Central memory CD8-positive, alpha-beta T cell (primary cell): ENCODE measurements around the gene PPIB.
A peak's percentile ranks its signal among the peaks of the same experiment; 100 is the strongest.

Source experiments
- ATAC-seq: fragments of 150-1000 bp; cut with Tn5 transposase; replicated peaks from 2 replicates; pipeline ENCODE4 v1.10.0; 2022; ENCODE audit warnings: mild to moderate bottlenecking, moderate FRiP score, moderate number of reproducible peaks; ENCODE audit not compliant: poor library complexity, severe bottlenecking; ENCODE audit errors: extremely low read depth
- DNase-seq, 2 donors: peaks; one replicate each; pipeline ENCODE4 v3.0.0; 2021; ENCODE audit warnings: low spot score in 2 of 2
- H3K27ac Mint-ChIP-seq: one replicate; pipeline ENCODE4 v1.8.0; 2022; ENCODE audit warnings: low read depth, mild to moderate bottlenecking, moderate library complexity, mixed read lengths
- H3K27me3 Mint-ChIP-seq: one replicate; pipeline ENCODE4 v1.8.0; 2022; ENCODE audit warnings: mixed read lengths
- H3K36me3 Mint-ChIP-seq: one replicate; pipeline ENCODE4 v1.8.0; 2022; ENCODE audit warnings: mild to moderate bottlenecking, moderate library complexity, mixed read lengths; ENCODE audit not compliant: insufficient read depth
- H3K4me1 Mint-ChIP-seq: one replicate; pipeline ENCODE4 v1.8.0; 2022; ENCODE audit warnings: mixed read lengths
- H3K4me3 Mint-ChIP-seq: one replicate; pipeline ENCODE4 v1.8.0; 2022; ENCODE audit warnings: mild to moderate bottlenecking, moderate library complexity, mixed read lengths
- H3K9me3 Mint-ChIP-seq: one replicate; pipeline ENCODE4 v1.8.0; 2022; ENCODE audit warnings: mixed read lengths

The PPIB gene

GRCh38 chr15:64153480-64154367 lies 9.1 kb downstream of the PPIB start:
- ATAC-seq: peak; percentile 93
- H3K9me3 Mint-ChIP-seq: no peaks in the 10 kb centered on the region
- peaks cover 19% of the 10 kb centered on the region for H3K27me3 Mint-ChIP-seq
- H3K4me3 Mint-ChIP-seq: peak overlapping the region; percentile 72
- H3K4me1 Mint-ChIP-seq: peaks cover 48% of the 10 kb centered on the region
- peaks cover 46% of the 10 kb centered on the region for H3K36me3 Mint-ChIP-seq
- H3K27ac Mint-ChIP-seq: peak overlapping the region; percentile 76
- DNase-seq: peak; percentile 86 to 94

- Mint-ChIP-seq H3K4me3 (peak overlapping the region; percentile 72), H3K36me3 (peaks cover 37% of the 10 kb centered on the region), H3K27me3 (peaks cover 19% of the 10 kb centered on the region), H3K4me1 (peaks cover 38% of the 10 kb centered on the region), H3K9me3 (no peaks in the 10 kb centered on the region), H3K27ac (no peak overlapping the region)
- ATAC-seq: no peak
- DNase-seq: no peak
These were observed 10.1 kb downstream of the PPIB start for GRCh38 chr15:64152507-64153387.

- Mint-ChIP-seq H3K4me3 (peak within 1 kb of the TSS; percentile 80), H3K9me3 (no peaks in the 10 kb centered on the region), H3K4me1 (peaks cover 38% of the 10 kb centered on the region), H3K36me3 (peaks cover 30% of the 10 kb centered on the region), H3K27ac (no peak within 1 kb of the TSS), H3K27me3 (peaks cover 19% of the 10 kb centered on the region)
- ATAC-seq (peak; percentile 33), DNase-seq (no peak)
These were observed 10.9 kb downstream of the PPIB start, which contains the start of gene SNX22 for GRCh38 chr15:64151727-64152506. SNX22 (plus strand) TSS chr15:64151731; CDS start chr15:64151776, 45 bp downstream.

DNA sequence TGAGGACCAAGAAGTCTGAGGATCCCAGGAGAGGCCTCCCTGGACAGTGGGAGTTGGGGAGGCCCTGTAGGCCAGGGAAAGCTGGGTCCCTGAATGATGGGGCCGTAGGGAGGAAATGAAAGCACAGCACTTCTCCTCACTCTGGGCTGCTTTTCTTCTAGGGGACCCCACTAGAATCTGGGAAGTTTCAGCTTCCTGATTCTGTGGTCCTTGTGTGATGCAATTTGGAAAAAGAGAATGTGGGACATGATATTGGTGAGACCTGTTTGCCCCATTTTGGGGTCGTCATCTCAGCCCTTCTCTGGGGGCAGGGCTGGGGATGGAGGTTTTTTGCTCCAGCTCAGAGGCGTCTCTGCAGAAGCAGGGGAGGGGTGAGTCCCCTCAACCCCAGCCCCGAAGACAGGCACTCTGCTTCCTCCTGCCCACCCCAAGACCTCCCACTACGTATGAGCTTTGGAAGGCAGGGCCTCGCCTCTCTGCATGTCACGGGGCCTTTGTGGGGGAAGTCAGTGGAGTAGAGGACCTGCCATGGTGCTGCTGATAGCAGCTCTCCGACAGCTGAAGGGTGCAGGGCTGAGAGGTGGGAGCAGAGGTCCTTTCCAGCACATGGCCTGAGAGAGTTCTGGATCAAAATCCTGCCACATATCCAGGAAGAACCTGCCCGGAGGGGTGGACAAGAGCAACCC lies 12.8 kb downstream of the PPIB start:
- H3K4me3 Mint-ChIP-seq: peak overlapping the region; percentile 44
- peaks cover 15% of the 10 kb centered on the region for H3K36me3 Mint-ChIP-seq
- DNase-seq (no peak), ATAC-seq (no peak)
- H3K27me3 Mint-ChIP-seq: peaks cover 19% of the 10 kb centered on the region
- H3K27ac Mint-ChIP-seq: no peak overlapping the region
- H3K4me1 Mint-ChIP-seq: peaks cover 32% of the 10 kb centered on the region
- H3K9me3 Mint-ChIP-seq: no peaks in the 10 kb centered on the region

DNA sequence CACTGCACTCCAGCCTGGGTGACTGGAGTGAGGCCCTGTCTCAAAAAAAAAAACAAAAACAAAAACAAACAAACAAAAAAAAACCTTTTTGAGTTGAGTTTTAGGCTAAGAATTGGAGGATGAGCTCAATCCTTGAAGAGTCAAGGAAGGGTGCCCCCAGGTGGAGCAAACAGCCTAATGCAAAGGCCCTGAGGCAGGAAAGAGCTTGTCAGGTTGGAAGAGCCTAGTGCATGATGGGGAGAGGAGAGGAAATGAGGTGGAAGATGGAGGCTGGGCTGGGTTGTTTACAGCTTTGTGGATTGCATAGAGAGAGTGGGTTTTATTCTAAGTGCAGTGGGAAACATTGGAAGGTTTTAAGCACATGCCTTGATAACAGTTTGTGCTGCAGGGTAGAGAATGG lies 13.4 kb downstream of the PPIB start:
- H3K36me3 Mint-ChIP-seq: peaks cover 12% of the 10 kb centered on the region
- no peaks in the 10 kb centered on the region for H3K9me3 Mint-ChIP-seq
- DNase-seq (no peak), ATAC-seq (no peak)
- peak overlapping the region; percentile 44 for H3K4me3 Mint-ChIP-seq
- H3K27ac Mint-ChIP-seq: no peak overlapping the region
- peaks cover 32% of the 10 kb centered on the region for H3K4me1 Mint-ChIP-seq
- peaks cover 19% of the 10 kb centered on the region for H3K27me3 Mint-ChIP-seq

- Mint-ChIP-seq H3K36me3 (peaks cover 7% of the 10 kb centered on the region), H3K4me1 (peaks cover 28% of the 10 kb centered on the region), H3K4me3 (no peak overlapping the region), H3K9me3 (no peaks in the 10 kb centered on the region), H3K27ac (no peak overlapping the region), H3K27me3 (peaks cover 16% of the 10 kb centered on the region)
- DNase-seq (no peak), ATAC-seq (no peak)
These were observed 14.2 kb downstream of the PPIB start for GRCh38 chr15:64148581-64148980.

DNA sequence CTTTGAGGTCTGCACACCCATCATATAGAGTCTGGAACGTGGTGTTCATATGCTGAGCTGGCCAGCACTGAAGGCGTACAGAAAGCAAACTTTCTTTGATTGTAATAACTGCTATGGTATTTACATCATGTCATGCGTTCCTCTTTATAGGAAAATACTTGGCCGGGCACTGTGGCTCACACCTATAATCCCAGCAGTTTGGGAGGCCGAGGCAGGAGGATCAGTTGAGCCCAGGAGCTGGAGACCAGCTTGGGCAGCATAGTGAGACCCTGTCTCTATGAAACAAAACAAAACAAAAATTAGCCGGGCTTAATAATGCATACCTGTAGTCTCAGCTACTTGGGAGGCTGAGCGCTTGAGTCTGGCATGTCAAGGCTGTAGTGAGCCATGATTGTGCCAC lies 14.7 kb downstream of the PPIB start:
- H3K4me3 Mint-ChIP-seq: no peak overlapping the region
- H3K9me3 Mint-ChIP-seq: no peaks in the 10 kb centered on the region
- DNase-seq: no peak
- ATAC-seq: no peak
- H3K36me3 Mint-ChIP-seq: peaks cover 7% of the 10 kb centered on the region
- peaks cover 12% of the 10 kb centered on the region for H3K27me3 Mint-ChIP-seq
- no peak overlapping the region for H3K27ac Mint-ChIP-seq
- peaks cover 24% of the 10 kb centered on the region for H3K4me1 Mint-ChIP-seq

GRCh38 chr15:64146885-64147681 lies 15.7 kb downstream of the PPIB start:
- Mint-ChIP-seq H3K4me3 (no peak overlapping the region), H3K36me3 (peaks cover 10% of the 10 kb centered on the region), H3K9me3 (no peaks in the 10 kb centered on the region), H3K27ac (no peak overlapping the region), H3K4me1 (peaks cover 17% of the 10 kb centered on the region), H3K27me3 (peaks cover 9% of the 10 kb centered on the region)
- ATAC-seq (no peak), DNase-seq (no peak)

- ATAC-seq (no peak), DNase-seq (no peak)
- Mint-ChIP-seq H3K27me3 (peaks cover 9% of the 10 kb centered on the region), H3K9me3 (no peaks in the 10 kb centered on the region), H3K36me3 (peaks cover 10% of the 10 kb centered on the region), H3K4me1 (peaks cover 17% of the 10 kb centered on the region), H3K4me3 (no peak overlapping the region), H3K27ac (no peak overlapping the region)
These were observed 16.3 kb downstream of the PPIB start for GRCh38 chr15:64146520-64146884.

- Mint-ChIP-seq H3K27me3 (peaks cover 6% of the 10 kb centered on the region), H3K4me3 (no peak overlapping the region), H3K4me1 (peaks cover 15% of the 10 kb centered on the region), H3K36me3 (peaks cover 10% of the 10 kb centered on the region), H3K27ac (no peak overlapping the region), H3K9me3 (no peaks in the 10 kb centered on the region)
- DNase-seq: no peak
- ATAC-seq: no peak
These were observed 16.8 kb downstream of the PPIB start for GRCh38 chr15:64146041-64146440.

DNA sequence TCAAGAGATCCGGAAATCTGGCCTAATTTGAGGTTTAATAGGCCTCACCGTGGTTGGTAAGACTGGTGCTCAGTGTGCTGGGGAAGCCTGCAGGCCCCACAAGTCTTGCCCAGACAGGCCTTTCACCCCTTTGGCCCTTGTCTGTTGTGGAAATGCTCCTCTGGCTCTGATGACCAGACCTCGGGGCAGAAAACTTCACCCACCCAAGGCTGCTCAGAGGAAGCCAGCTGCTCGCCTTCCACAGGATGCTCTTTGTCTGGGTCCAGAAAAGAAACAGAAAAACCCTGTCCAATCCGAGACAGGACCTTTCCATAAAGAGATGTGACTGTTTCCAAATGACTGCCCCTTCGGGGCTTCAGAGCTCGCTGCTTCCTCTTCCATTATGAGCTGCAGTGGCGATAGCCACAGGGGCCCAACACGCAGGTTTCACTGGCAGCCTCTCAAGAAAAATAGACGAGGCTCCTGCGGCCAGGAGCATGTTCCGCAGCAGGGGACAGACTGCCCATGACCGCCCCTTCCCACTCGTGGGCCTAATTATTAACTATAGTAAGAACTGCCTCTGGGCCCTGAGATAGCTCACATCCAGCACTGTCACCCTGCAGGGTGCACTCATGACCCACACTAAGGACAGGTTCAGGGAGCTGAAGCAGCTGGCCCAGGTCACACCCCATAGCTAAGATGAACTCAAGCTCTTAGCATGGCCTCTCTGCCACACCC lies 18.1 kb downstream of the PPIB start:
- Mint-ChIP-seq H3K4me3 (no peak overlapping the region), H3K4me1 (peaks cover 5% of the 10 kb centered on the region), H3K27ac (no peak overlapping the region)

More for the DNA sequence above, 18.1 kb downstream of the PPIB start:
- Mint-ChIP-seq H3K36me3 (peaks cover 14% of the 10 kb centered on the region), H3K27me3 (no peaks in the 10 kb centered on the region), H3K9me3 (no peaks in the 10 kb centered on the region)
- ATAC-seq (no peak), DNase-seq (no peak)
